GM23248 (cell line): ENCODE data around the gene PHPT1.

Source experiments
- EZH2 ChIP-seq: fragments of 200-600 bp; sonication (generic); IDR thresholded peaks from 2 replicates; pipeline ENCODE4 v1.6.1; 2018; ENCODE audit warnings: antibody characterized with exemption, mild to moderate bottlenecking; ENCODE audit not compliant: insufficient read depth, poor library complexity, severe bottlenecking
- EZH2phosphoT487 ChIP-seq: fragments of 200-600 bp; sonication (generic); IDR thresholded peaks from 2 replicates; pipeline ENCODE4 v1.6.1; 2018; ENCODE audit warnings: antibody characterized with exemption, moderate library complexity, mild to moderate bottlenecking, low read depth; ENCODE audit not compliant: insufficient read depth

DNA sequence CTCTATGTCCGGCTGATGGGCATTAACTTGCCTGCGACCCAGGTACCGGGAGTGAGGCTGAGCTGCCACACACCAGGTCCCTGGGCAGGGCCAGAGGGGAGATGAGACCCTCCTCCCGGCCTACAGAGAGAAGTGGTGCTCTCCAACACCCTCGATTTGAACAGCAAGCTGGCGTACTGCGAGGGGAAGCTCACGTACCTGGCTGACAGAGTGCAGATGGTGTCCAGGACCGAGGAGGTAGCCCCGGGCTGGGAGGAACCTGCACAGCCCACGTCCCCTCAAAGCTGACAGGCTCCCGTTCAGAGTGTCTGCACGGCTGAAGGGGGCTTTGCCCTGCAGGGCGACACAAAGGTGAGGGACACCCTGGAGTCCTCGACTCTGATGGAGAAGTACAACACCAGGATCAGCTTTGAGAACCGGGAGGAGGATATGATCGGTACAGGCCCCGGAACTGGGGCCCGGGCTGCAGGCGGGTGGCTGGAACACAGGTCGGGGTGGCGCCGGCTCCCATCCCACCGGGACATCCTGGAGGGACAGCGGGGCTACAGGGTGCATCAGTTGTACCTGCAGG lies 42.5 kb upstream of the PHPT1 start:
- no peak for TF ChIP-seq EZH2
- TF ChIP-seq EZH2phosphoT487: no peak
